Adrenal gland (tissue), 5 donors: ENCODE results near the gene TULP1.

Experiments
- POLR2A ChIP-seq, 2 donors: fragments of 450-650 bp; IDR thresholded peaks; one replicate each; pipeline ENCODE4 v1.6.1; 2017; ENCODE audit warnings: antibody characterized with exemption in 2 of 2, mild to moderate bottlenecking in 2 of 2, moderate library complexity in 1 of 2
- TF ChIP-seq, protein P1 (sequence below), 6 experiments: fragments of 450-650 bp in 4 of 6; fragments of 200-600 bp in 2 of 6; sonication (generic) in 1 of 6; IDR thresholded peaks; 1 replicate in 5 of 6; 2 replicates in 1 of 6; pipeline versions ENCODE4 v1.5.1 to v1.8.0; 2016 to 2021; ENCODE audit warnings: antibody characterized with exemption in 6 of 6, mild to moderate bottlenecking in 2 of 6, moderate library complexity in 1 of 6
- donor health status: DM: no; HTN: no; CAD: no.

GRCh38 chr6:35448191-35448590 is 64.5 kb downstream of the TULP1 start:
- TF ChIP-seq, protein P1, sequence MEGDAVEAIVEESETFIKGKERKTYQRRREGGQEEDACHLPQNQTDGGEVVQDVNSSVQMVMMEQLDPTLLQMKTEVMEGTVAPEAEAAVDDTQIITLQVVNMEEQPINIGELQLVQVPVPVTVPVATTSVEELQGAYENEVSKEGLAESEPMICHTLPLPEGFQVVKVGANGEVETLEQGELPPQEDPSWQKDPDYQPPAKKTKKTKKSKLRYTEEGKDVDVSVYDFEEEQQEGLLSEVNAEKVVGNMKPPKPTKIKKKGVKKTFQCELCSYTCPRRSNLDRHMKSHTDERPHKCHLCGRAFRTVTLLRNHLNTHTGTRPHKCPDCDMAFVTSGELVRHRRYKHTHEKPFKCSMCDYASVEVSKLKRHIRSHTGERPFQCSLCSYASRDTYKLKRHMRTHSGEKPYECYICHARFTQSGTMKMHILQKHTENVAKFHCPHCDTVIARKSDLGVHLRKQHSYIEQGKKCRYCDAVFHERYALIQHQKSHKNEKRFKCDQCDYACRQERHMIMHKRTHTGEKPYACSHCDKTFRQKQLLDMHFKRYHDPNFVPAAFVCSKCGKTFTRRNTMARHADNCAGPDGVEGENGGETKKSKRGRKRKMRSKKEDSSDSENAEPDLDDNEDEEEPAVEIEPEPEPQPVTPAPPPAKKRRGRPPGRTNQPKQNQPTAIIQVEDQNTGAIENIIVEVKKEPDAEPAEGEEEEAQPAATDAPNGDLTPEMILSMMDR (IDR thresholded peaks at IDR 0.05), result no peak
- TF ChIP-seq POLR2A (IDR thresholded peaks at IDR 0.05), result no peak
